Lower leg skin (tissue), 4 donors: Measurements from ENCODE around the gene GABRR3. TPM values are rescaled to one million over a fixed set of nuclear protein-coding genes. Genes with fewer than 3 reads are reported as not detected.
"Not testable (repeated sequence)": the region's sequence is repeated elsewhere in the genome, so short reads cannot be mapped to it uniquely, and the experiment has no call there.

ENCODE experiments used
- DNase-seq, 2 donors: peaks; one replicate each; pipeline ENCODE4 v3.0.0-alpha.2; 2019; ENCODE audit warnings: low spot score in 2 of 2
- H3K4me3 ChIP-seq: fragments of 200-600 bp; sonication (generic); 2 replicates; pipeline ENCODE4 v1.5.1; 2017; ENCODE audit warnings: mild to moderate bottlenecking, low read depth; ENCODE audit not compliant: poor library complexity, severe bottlenecking
- POLR2A ChIP-seq, 2 donors: fragments of 450-650 bp; IDR thresholded peaks; one replicate each; pipeline ENCODE4 v1.6.1; 2016 to 2017; ENCODE audit warnings: antibody characterized with exemption in 2 of 2, mild to moderate bottlenecking in 1 of 2, moderate library complexity in 1 of 2
- WGBS, 2 donors: methylation state at CpG; one replicate each; pipeline ENCODE4 v1.1.5; 2018; 5-methylcytosine and 5-hydroxymethylcytosine counted together
- intact Hi-C: fragments of 100-400 bp; cut with DNase I; formaldehyde crosslinking; loops from one replicate; pipeline ENCODE4 v1.15.0; 2023; ENCODE audit warnings: low total_unique reads
- total RNA-seq, 4 donors: library from RNA; depleted of rRNA; stranded (reverse); fragments of >200 nt; gene quantifications; one replicate each; pipeline ENCODE4 v1.1.0, GENCODE V29; 2016
- TF ChIP-seq, protein P1 (sequence below), 3 donors: fragments of 450-650 bp; IDR thresholded peaks; one replicate each; pipeline ENCODE4 v1.5.1; 2016; ENCODE audit warnings: antibody characterized with exemption in 3 of 3, mild to moderate bottlenecking in 3 of 3, moderate library complexity in 2 of 3

GABRR3 gene
- total RNA-seq, 4 donors from 2014 or later = not detected

DNA sequence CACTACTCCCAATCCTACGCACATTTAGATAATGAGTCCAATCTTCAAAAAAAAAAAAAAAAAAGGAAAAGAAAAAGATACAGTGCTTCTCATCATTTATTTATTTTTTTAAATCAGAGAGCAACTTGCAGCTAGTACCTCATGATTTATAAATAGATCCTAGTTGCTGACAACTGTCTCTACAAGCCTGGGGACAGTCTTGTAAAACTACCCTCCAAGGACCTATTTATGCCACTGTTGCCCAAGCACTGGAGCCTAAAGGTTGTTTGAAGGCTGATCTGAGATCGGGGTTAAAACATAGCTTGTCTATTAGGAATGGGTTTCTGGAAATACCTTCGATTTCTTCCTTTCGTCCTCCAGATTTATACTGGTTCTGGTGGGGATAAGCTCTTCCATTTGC is 14.7 kb downstream of the GABRR3 start:
- 90 to 93% methylated on average over 4 of the region's 4 CpGs for WGBS, 2 donors
- no peak for DNase-seq
- intact Hi-C loops = loop anchor here (5.0 kb wide), 1 partner anchor 228 kb away; no protein-coding TSS in a partner anchor
- TF ChIP-seq, protein P1, sequence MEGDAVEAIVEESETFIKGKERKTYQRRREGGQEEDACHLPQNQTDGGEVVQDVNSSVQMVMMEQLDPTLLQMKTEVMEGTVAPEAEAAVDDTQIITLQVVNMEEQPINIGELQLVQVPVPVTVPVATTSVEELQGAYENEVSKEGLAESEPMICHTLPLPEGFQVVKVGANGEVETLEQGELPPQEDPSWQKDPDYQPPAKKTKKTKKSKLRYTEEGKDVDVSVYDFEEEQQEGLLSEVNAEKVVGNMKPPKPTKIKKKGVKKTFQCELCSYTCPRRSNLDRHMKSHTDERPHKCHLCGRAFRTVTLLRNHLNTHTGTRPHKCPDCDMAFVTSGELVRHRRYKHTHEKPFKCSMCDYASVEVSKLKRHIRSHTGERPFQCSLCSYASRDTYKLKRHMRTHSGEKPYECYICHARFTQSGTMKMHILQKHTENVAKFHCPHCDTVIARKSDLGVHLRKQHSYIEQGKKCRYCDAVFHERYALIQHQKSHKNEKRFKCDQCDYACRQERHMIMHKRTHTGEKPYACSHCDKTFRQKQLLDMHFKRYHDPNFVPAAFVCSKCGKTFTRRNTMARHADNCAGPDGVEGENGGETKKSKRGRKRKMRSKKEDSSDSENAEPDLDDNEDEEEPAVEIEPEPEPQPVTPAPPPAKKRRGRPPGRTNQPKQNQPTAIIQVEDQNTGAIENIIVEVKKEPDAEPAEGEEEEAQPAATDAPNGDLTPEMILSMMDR (IDR thresholded peaks at IDR 0.05) = no peak
- TF ChIP-seq POLR2A (IDR thresholded peaks at IDR 0.05) = no peak
- no peak overlapping the region for H3K4me3 ChIP-seq

DNA sequence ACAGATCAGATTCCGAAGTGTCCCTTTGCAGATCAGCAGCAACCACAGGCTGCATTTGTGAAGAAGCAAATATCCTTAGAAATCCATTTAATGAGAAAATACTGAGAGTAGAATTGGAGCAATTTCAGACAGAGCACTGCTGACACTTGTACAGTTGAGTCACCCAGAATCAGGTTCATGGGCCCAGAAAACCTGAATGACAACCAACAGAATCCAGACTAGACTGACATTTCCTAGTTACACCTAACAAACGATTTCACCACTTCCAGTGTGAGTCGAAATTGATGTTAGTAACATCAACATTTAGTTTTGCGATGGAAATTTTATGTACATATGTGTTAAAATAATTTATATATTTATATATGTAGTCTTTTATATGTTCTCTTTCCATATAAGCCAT is 16.8 kb downstream of the GABRR3 start:
- no peak for DNase-seq
- intact Hi-C loops = no loop called here
- H3K4me3 ChIP-seq = no peak overlapping the region
- 57 to 76% methylated on average over 4 of the region's 4 CpGs for WGBS, 2 donors
- TF ChIP-seq POLR2A (IDR thresholded peaks at IDR 0.05) = no peak
- TF ChIP-seq, protein P1 (IDR thresholded peaks at IDR 0.05) = no peak

DNA sequence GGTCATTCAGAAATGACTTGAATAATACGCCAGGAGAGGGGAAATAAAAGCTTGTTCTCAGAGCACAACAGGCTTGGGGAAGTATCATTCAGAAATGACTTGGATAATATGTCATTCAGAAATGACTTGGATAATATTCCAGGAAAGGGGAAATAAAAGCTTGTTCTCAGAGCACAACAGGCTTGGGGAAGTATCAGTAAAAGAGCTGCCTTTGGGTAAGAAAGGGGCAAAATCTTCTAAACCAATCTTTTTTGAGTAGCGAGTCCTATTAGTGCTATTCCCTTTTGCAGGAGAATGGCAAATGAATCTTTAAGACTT is 20.9 kb downstream of the GABRR3 start:
- intact Hi-C loops = no loop called here
- no peak for DNase-seq
- TF ChIP-seq, protein P1 (IDR thresholded peaks at IDR 0.05) = no peak
- TF ChIP-seq POLR2A (IDR thresholded peaks at IDR 0.05) = no peak
- H3K4me3 ChIP-seq = no peak overlapping the region
- WGBS, 2 donors = 70 to 71% methylated on average over 2 of the region's 2 CpGs

DNA sequence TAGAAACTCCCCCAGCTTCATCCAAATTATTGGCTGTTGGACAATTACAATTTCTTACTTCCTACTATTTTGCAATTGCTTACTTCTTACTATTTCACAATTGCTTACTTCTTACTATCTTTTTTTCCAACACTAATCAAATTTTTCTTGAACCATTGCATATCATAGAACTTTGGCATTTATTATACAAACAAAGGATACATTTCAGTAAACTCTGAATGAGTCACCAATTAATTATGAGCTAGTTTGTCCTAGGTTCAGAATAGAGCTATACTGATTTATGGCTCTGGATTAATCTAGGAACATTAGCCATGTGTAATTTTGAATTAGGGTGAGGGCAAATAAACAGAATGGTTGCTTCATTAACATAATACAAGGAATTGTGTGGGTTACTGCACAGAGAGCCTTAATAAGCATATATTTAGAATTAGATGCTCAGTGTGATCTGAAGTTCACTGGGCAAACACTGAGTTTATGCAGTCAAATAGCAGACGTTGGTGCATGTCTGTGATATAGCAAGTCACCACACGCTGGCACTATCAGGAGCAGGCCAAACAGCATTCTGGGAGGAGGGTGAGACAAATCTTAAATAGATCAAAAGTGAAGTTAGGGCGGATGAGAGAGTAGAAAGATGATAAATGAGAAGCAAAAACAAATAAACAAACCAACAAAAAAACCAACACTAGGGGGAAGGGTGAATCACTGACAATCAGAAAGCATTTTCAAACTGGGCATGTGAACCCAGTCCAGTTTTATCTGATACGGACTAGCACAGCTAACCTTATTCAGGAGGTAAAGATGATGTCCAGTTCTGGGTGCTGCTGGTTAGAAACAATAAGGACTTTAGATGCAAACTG is 21.5 kb downstream of the GABRR3 start:
- TF ChIP-seq, protein P1 (IDR thresholded peaks at IDR 0.05) = no peak
- TF ChIP-seq POLR2A (IDR thresholded peaks at IDR 0.05) = no peak
- DNase-seq = peak in 1 of 2 donors; percentile 36
- H3K4me3 ChIP-seq = no peak overlapping the region
- intact Hi-C loops = no loop called here
- 37 to 40% methylated on average over 4 of the region's 4 CpGs for WGBS, 2 donors

DNA sequence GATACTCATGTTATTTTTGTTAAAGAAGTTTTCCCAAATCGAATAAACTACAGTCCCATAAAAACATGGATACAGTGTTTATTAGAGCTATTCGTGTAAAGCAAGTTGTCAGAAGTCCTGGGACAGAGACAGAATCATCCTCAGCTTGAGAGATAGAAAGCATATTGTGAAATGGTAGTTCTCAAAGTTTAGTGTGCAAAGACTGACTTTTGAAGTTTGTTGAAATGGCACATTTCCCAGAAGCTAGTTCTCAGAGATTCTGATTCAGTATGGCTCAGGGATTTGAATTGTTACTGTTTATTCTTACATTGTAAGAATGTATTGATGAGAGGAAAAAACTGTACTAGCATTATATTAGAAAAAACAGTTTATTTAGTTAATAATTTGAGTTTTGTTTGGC is 22.1 kb downstream of the GABRR3 start:
- intact Hi-C loops = no loop called here

DNA sequence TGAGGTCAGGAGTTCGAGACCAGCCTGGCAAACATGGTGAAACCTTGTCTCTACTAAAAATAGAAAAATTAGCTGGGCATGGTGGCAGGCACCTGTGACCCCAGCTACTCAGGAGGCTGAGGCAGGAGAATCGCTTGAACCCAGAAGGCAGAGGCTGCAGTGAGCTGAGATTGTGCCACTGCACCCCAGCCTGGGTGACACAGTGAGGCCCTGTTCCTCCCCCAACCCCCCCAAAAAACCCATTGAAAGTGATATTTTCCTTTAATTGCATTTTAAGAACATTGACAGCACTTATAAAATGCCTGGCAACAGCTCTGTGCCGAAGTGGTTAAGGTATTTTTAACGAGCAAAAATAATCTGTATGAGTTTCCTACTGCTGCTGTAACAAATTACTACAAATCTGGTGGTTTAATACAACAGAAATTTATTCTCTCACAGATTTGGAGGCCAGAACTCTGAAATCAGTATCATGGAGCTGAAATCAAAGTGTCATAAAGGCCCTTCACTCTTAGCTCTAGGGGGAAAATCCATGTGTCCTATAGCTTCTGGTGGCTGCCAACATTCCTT is 24.1 kb downstream of the GABRR3 start:
- 93% methylated on average over 4 of the region's 4 CpGs for WGBS, 2 donors
- DNase-seq, H3K4me3 ChIP-seq, intact Hi-C loops: not testable (repeated sequence)

More for the DNA sequence above, 22.1 kb downstream of the GABRR3 start:
- no peak for DNase-seq
- H3K4me3 ChIP-seq = no peak overlapping the region
- TF ChIP-seq, protein P1 (IDR thresholded peaks at IDR 0.05) = no peak
- TF ChIP-seq POLR2A (IDR thresholded peaks at IDR 0.05) = no peak
- WGBS, 2 donors = 24 to 28% methylated on average over 2 of the region's 2 CpGs
